Posterior cingulate gyrus (tissue), 11 donors: ENCODE results near the gene LRTM2.

ENCODE experiments used
- DNase-seq, 10 donors: peaks; one replicate each; pipeline versions ENCODE4 v3.0.0 to v3.0.0-alpha.2; 2020 to 2021; ENCODE audit warnings: mixed read lengths in 3 of 10
- intact Hi-C: fragments of 100-400 bp; cut with DNase I; formaldehyde crosslinking; loops from one replicate; pipeline ENCODE4 v1.15.1; 2023

Gene LRTM2

GRCh38 chr12:1878214-1878613 lies 57.8 kb downstream of the LRTM2 start:
- intact Hi-C loops = no loop called here
- DNase-seq = no peak

- intact Hi-C loops = no loop called here
- DNase-seq = no peak
These were observed 58.3 kb downstream of the LRTM2 start for GRCh38 chr12:1878695-1879094.

- intact Hi-C loops = no loop called here
- DNase-seq = no peak
These were observed 59.3 kb downstream of the LRTM2 start for GRCh38 chr12:1879633-1880032.

GRCh38 chr12:1880153-1880845 lies 59.9 kb downstream of the LRTM2 start:
- intact Hi-C loops = no loop called here
- no peak for DNase-seq

- intact Hi-C loops = no loop called here
These were observed 60.5 kb downstream of the LRTM2 start for GRCh38 chr12:1880876-1881275.

GRCh38 chr12:1881301-1881700 lies 60.9 kb downstream of the LRTM2 start:
- no peak for DNase-seq
- intact Hi-C loops = no loop called here

More at GRCh38 chr12:1880876-1881275, 60.5 kb downstream of the LRTM2 start:
- DNase-seq = no peak

GRCh38 chr12:1881936-1882335 lies 61.6 kb downstream of the LRTM2 start:
- no peak for DNase-seq
- intact Hi-C loops = no loop called here

GRCh38 chr12:1882405-1882804 lies 62.0 kb downstream of the LRTM2 start:
- intact Hi-C loops = no loop called here
- DNase-seq = no peak

- DNase-seq = peak in 1 of 10 donors; percentile 76
- intact Hi-C loops = no loop called here
These were observed 62.6 kb downstream of the LRTM2 start for GRCh38 chr12:1882850-1883470.

GRCh38 chr12:1883513-1883912 lies 63.1 kb downstream of the LRTM2 start:
- DNase-seq = no peak
- intact Hi-C loops = no loop called here

- no peak for DNase-seq
- intact Hi-C loops = no loop called here
These were observed 64.3 kb downstream of the LRTM2 start for GRCh38 chr12:1884651-1885050.

GRCh38 chr12:1885082-1885596 lies 64.8 kb downstream of the LRTM2 start:
- no peak for DNase-seq
- intact Hi-C loops = no loop called here

GRCh38 chr12:1885599-1886245 lies 65.4 kb downstream of the LRTM2 start:
- intact Hi-C loops = no loop called here
- DNase-seq = no peak
